HCT116 (cell line): Measurements from ENCODE around the gene LMBR1. TPM values are rescaled to one million over a fixed set of nuclear protein-coding genes. Genes with fewer than 3 reads are reported as not detected.

Experiments used
- ATAC-seq: fragments of 200-7000 bp; cut with Tn5 transposase; 2 replicates; pipeline ENCODE4 v1.9.1; 2020; ENCODE audit warnings: mild to moderate bottlenecking, moderate library complexity
- BruUV-seq: library from RNA; stranded (reverse); fragments of 400-500 nt; replicated peaks from 2 replicates; lab custom pipeline; 2021; lab: Mats Ljungman, UMichigan
- CTCF ChIA-PET: fragments of 300-600 bp; sonication (Branson Sonifier 250); formaldehyde crosslinking; loops from one replicate; lab custom pipeline; 2021; ENCODE audit warnings: antibody characterized with exemption; lab: Charles Lee
- POLR2A ChIA-PET: fragments of 300-600, 350-600 bp; sonication (Branson Sonifier 250); formaldehyde crosslinking; loops from one replicate; lab custom pipeline; 2021; ENCODE audit warnings: antibody characterized with exemption; lab: Charles Lee
- RAD21 ChIA-PET, 2 experiments: fragments of 300-600 bp; sonication (Branson Sonifier 250); formaldehyde crosslinking; loops; one replicate each; lab custom pipeline; 2023; ENCODE audit warnings: low total read pairs in 2 of 2; ENCODE audit not compliant: uncharacterized antibody in 2 of 2, unreplicated experiment in 2 of 2, low non-redundant PET in 1 of 2; lab: Charles Lee
- DNase-seq: peaks from one replicate; pipeline ENCODE4 v3.0.0-alpha.2; 2010; ENCODE audit warnings: low read depth, low spot score
- H2AFZ ChIP-seq: fragments of 200-600 bp; shearing (Covaris generic), sonication (generic); 2 replicates; pipeline ENCODE4 v1.6.1; 2017; ENCODE audit warnings: low read depth, mixed run types, mixed read lengths, antibody characterized with exemption, low read length; ENCODE audit not compliant: poor library complexity, severe bottlenecking
- H3K27ac ChIP-seq: 2 replicates; pipeline ENCODE4 v1.5.1; 2012; ENCODE audit warnings: low read depth, low read length
- H3K27me3 ChIP-seq: fragments of 200-600 bp; sonication (generic); 2 replicates; pipeline ENCODE4 v1.6.1; 2016; ENCODE audit warnings: mixed run types, low read length, mixed read lengths; ENCODE audit not compliant: insufficient read depth
- H3K36me3 ChIP-seq, 2 experiments: fragments of 200-500 bp in 1 of 2; fragments of 200-600 bp in 1 of 2; sonication (Bioruptor generic) in 1 of 2; sonication (generic) in 1 of 2; 2 replicates each; pipeline versions ENCODE4 v1.5.1 to v1.6.1; 2014 to 2016; ENCODE audit warnings: low read length in 2 of 2, inconsistent platforms in 1 of 2, mixed read lengths in 1 of 2, mixed run types in 1 of 2; ENCODE audit not compliant: insufficient read depth in 2 of 2, control insufficient read depth in 1 of 2
- H3K4me1 ChIP-seq, 2 experiments: fragments of 200-600 bp in 1 of 2; sonication (generic) in 1 of 2; 2 replicates each; pipeline versions ENCODE4 v1.5.1 to v1.6.1; 2012 to 2017; ENCODE audit warnings: low read length in 2 of 2, inconsistent platforms in 1 of 2, mild to moderate bottlenecking in 1 of 2, mixed read lengths in 1 of 2, mixed run types in 1 of 2, moderate library complexity in 1 of 2; ENCODE audit not compliant: insufficient read depth in 2 of 2, control insufficient read depth in 1 of 2
- H3K4me2 ChIP-seq: fragments of 200-600 bp; sonication (generic); 2 replicates; pipeline ENCODE4 v1.6.1; 2017; ENCODE audit warnings: mixed run types, low read length, mixed read lengths
- H3K4me3 ChIP-seq, 2 experiments: fragments of 200-600 bp in 1 of 2; sonication (generic) in 1 of 2; replicated peaks in 1 of 2; 2 replicates each; pipeline ENCODE4 v1.5.1; 2011 to 2016; ENCODE audit warnings: low read length in 2 of 2, control low read depth in 1 of 2, low read depth in 1 of 2, mild to moderate bottlenecking in 1 of 2, mixed read lengths in 1 of 2, mixed run types in 1 of 2
- H3K79me2 ChIP-seq: fragments of 200-600 bp; sonication (generic); 2 replicates; pipeline ENCODE4 v1.6.1; 2017; ENCODE audit warnings: mild to moderate bottlenecking, mixed run types, low read length, moderate library complexity, mixed read lengths; ENCODE audit not compliant: insufficient read depth
- H3K9ac ChIP-seq: fragments of 200-600 bp; sonication (generic); 2 replicates; pipeline ENCODE4 v1.6.1; 2016; ENCODE audit warnings: low read length, mixed read lengths
- H3K9me2 ChIP-seq: fragments of 200-600 bp; sonication (generic), shearing (Covaris generic); 2 replicates; pipeline ENCODE4 v1.6.1; 2017; ENCODE audit warnings: mixed run types, mild to moderate bottlenecking, moderate library complexity; ENCODE audit not compliant: insufficient read depth
- H3K9me3 ChIP-seq, 2 experiments: fragments of 200-500 bp in 1 of 2; fragments of 200-600 bp in 1 of 2; sonication (Bioruptor generic) in 1 of 2; sonication (generic) in 1 of 2; 2 replicates each; pipeline ENCODE4 v1.6.1; 2014 to 2017; ENCODE audit warnings: low read length in 2 of 2, mixed read lengths in 2 of 2, inconsistent platforms in 1 of 2, low read depth in 1 of 2, mild to moderate bottlenecking in 1 of 2, mixed run types in 1 of 2, moderate library complexity in 1 of 2; ENCODE audit not compliant: control insufficient read depth in 1 of 2, insufficient read depth in 1 of 2
- H4K20me1 ChIP-seq: fragments of 200-600 bp; sonication (generic), shearing (Covaris generic); 2 replicates; pipeline ENCODE4 v1.6.1; 2017; ENCODE audit warnings: mixed run types, mild to moderate bottlenecking, moderate library complexity; ENCODE audit not compliant: insufficient read depth
- EZH2phosphoT487 ChIP-seq: fragments of 200-600 bp; IDR thresholded peaks from 2 replicates; pipeline ENCODE4 v1.6.1; 2018; ENCODE audit warnings: antibody characterized with exemption, borderline replicate concordance
- POLR2AphosphoS5 ChIP-seq: IDR thresholded peaks from 2 replicates; pipeline ENCODE4 v1.6.1; 2011; ENCODE audit warnings: mild to moderate bottlenecking, low read depth, low read length, moderate library complexity
- SP1 ChIP-seq: IDR thresholded peaks from 2 replicates; pipeline ENCODE4 v1.6.1; 2012; ENCODE audit warnings: low read depth
- TCF7L2 ChIP-seq: IDR thresholded peaks from 2 replicates; pipeline ENCODE4 v1.7.0; 2011; ENCODE audit warnings: borderline replicate concordance, inconsistent platforms; ENCODE audit not compliant: insufficient read depth, insufficient read length; ENCODE audit errors: extremely low read depth
- ZFX ChIP-seq: fragments of 450-650 bp; IDR thresholded peaks from 2 replicates; pipeline ENCODE4 v1.6.1; 2017
- intact Hi-C: fragments of 100-400 bp; cut with micrococcal nuclease; formaldehyde crosslinking; loops from 2 replicates; pipeline ENCODE4 v1.10.0; 2022
- total RNA-seq: library from RNA; stranded (reverse); gene quantifications from one replicate; pipeline ENCODE4 v1.2.1, GENCODE V29; 2021; ENCODE audit not compliant: unreplicated experiment
- TF ChIP-seq, protein P1 (sequence below): IDR thresholded peaks from 2 replicates; pipeline ENCODE4 v1.6.1; 2011; ENCODE audit warnings: mild to moderate bottlenecking, low read length, moderate library complexity; ENCODE audit not compliant: insufficient replicate concordance; ENCODE audit errors: extremely low read depth
- TF ChIP-seq, protein P2 (sequence below), 3 experiments: fragments of 200-600 bp in 1 of 3; sonication (generic) in 1 of 3; IDR thresholded peaks in 2 of 3; conservative IDR thresholded peaks in 1 of 3; 2 replicates each; pipeline ENCODE4 v1.5.1; 2012 to 2017; ENCODE audit warnings: low read depth in 2 of 3, low read length in 2 of 3, antibody characterized with exemption in 1 of 3, borderline replicate concordance in 1 of 3, control low read depth in 1 of 3, mild to moderate bottlenecking in 1 of 3, mixed read lengths in 1 of 3, mixed run types in 1 of 3, moderate library complexity in 1 of 3; ENCODE audit not compliant: insufficient read depth in 1 of 3
- TF ChIP-seq, protein P3 (sequence below): IDR thresholded peaks from 2 replicates; pipeline ENCODE4 v1.6.1; 2012

Gene LMBR1
- total RNA-seq, 1 experiment from 2014 or later = 84.0 TPM

DNA sequence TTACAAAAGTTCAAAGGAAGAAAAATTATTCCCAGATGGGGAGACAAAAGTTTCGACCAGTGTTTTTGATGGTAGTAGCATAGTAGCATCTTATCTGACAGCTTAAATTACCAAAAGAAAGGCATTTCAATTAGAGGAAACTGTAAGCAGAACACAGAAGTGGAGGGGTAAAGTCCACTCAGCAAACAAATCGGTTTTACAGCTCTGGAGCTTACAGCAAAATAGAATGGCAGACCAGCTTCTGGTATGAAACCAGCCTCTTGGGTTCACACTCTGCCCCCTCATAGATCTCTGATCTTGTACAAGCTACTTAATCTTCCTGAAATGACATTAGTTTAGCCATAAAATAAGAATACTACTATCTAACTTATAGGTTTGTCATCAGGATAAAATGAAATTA is 133.8 kb downstream of the LMBR1 start:
- no peak overlapping the region for H3K27ac ChIP-seq
- peaks cover 0 to 6% of the 10 kb centered on the region in 2 experiments; a peak in 1 of 4 replicates for H3K36me3 ChIP-seq
- CTCF ChIA-PET = no interaction called here
- no peak overlapping the region for H2AFZ ChIP-seq
- H3K9me2 ChIP-seq = no peaks in the 10 kb centered on the region
- H4K20me1 ChIP-seq = no peaks in the 10 kb centered on the region; the same call in 1 of the 2 replicates
- no peak for TF ChIP-seq SP1
- TF ChIP-seq EZH2phosphoT487 = no peak
- TF ChIP-seq, protein P1, sequence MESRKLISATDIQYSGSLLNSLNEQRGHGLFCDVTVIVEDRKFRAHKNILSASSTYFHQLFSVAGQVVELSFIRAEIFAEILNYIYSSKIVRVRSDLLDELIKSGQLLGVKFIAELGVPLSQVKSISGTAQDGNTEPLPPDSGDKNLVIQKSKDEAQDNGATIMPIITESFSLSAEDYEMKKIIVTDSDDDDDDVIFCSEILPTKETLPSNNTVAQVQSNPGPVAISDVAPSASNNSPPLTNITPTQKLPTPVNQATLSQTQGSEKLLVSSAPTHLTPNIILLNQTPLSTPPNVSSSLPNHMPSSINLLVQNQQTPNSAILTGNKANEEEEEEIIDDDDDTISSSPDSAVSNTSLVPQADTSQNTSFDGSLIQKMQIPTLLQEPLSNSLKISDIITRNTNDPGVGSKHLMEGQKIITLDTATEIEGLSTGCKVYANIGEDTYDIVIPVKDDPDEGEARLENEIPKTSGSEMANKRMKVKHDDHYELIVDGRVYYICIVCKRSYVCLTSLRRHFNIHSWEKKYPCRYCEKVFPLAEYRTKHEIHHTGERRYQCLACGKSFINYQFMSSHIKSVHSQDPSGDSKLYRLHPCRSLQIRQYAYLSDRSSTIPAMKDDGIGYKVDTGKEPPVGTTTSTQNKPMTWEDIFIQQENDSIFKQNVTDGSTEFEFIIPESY = no peak
- no peak for TF ChIP-seq POLR2AphosphoS5
- TF ChIP-seq, protein P2, sequence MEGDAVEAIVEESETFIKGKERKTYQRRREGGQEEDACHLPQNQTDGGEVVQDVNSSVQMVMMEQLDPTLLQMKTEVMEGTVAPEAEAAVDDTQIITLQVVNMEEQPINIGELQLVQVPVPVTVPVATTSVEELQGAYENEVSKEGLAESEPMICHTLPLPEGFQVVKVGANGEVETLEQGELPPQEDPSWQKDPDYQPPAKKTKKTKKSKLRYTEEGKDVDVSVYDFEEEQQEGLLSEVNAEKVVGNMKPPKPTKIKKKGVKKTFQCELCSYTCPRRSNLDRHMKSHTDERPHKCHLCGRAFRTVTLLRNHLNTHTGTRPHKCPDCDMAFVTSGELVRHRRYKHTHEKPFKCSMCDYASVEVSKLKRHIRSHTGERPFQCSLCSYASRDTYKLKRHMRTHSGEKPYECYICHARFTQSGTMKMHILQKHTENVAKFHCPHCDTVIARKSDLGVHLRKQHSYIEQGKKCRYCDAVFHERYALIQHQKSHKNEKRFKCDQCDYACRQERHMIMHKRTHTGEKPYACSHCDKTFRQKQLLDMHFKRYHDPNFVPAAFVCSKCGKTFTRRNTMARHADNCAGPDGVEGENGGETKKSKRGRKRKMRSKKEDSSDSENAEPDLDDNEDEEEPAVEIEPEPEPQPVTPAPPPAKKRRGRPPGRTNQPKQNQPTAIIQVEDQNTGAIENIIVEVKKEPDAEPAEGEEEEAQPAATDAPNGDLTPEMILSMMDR (IDR thresholded peaks at IDR 0.05 in 2 of 3, conservative IDR thresholded peaks at IDR 0.05 in 1 of 3; ENCODE audit: borderline replicate concordance in 1 of 3, insufficient read depth in 1 of 3, low read depth in 2 of 3, low read length in 2 of 3) = no peak
- TF ChIP-seq ZFX = no peak
- TF ChIP-seq TCF7L2 = no peak
- TF ChIP-seq, protein P3, sequence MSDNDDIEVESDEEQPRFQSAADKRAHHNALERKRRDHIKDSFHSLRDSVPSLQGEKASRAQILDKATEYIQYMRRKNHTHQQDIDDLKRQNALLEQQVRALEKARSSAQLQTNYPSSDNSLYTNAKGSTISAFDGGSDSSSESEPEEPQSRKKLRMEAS = no peak
- no TSS peak for BruUV-seq
- H3K4me1 ChIP-seq = no peaks in the 10 kb centered on the region
- RAD21 ChIA-PET = no interaction called here
- H3K27me3 ChIP-seq = no peaks in the 10 kb centered on the region
- intact Hi-C loops = no loop called here
- H3K4me3 ChIP-seq = no peak overlapping the region
- POLR2A ChIA-PET = no interaction called here
- ATAC-seq = no peak
- no peak overlapping the region for H3K9ac ChIP-seq
- H3K4me2 ChIP-seq = no peak overlapping the region
- no peaks in the 10 kb centered on the region for H3K9me3 ChIP-seq
- no peaks in the 10 kb centered on the region; the same call in 1 of the 2 replicates for H3K79me2 ChIP-seq
- no peak for DNase-seq
